ENCODE results near the gene CFAP299.

GRCh38 chr4:80466618-80467017 is 131.1 kb downstream of the CFAP299 start:
- TF ChIP-seq POLR2A (IDR thresholded peaks at IDR 0.05) (no peak), CTCF (IDR thresholded peaks at IDR 0.05 in 8 of 11, conservative IDR thresholded peaks at IDR 0.05 in 3 of 11) (no peak), POLR2AphosphoS5 (IDR thresholded peaks at IDR 0.05) (no peak)
